ENCODE measurements around the gene FN3K.

FN3K gene

DNA sequence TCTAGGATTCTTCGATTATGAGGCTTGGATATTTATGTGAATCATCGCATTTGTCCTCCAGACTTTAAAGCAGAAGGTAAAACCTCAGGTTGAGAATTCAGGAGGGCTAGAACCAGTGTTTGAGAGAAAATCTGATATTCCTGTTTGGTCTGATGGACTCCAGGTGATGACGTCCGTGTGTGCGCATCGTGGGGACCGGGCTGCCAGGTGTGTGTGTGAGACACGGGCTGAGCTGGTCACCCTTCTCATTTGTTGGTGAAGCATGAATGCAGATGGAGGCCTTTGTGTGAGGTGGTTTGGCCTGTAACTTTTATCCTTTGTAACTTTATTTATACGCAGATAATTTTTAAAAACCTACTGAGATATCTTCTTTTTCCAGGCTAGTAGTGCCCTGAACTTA lies 61.6 kb downstream of the FN3K start:
- DNase-seq, result no peak

DNA sequence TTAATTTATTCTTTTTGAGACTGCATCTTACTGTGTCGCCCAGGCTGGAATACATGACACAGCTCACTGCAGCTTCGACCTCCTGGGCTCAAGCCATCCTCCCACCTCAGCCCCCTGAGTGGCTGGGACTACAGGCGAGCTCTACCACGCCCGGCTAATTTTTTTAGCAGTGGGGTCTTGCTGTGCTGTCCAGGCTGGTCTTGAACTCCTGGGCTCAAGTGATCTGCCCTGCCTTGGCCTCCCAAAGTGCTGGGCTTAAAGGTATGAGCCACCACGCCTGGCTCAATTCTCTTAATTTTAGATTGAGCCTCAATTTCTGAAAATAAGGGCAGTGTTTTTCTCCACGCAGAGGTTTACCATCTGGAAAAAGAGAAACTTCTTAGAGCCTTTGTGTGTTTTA lies 63.3 kb downstream of the FN3K start:
- no peak for DNase-seq

DNA sequence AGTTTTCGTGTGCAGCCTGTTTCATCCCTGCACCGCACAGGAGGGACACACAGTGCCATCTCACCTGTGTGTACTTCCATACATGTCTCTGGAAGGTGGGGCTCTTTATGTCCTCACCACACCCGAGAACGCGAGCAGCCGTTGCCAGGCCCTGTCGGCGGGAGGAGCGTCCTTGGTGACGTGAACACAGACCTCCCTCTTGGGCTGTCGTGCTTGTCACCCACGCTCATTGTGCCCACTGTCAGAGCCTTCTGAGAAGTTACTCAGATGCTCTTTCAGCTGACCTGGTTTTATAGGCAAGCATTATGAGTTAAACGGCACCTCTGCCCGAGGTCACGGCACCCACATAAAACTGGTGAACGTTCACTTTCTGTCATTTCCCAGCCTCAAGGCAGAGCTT lies 64.2 kb downstream of the FN3K start:
- DNase-seq, result no peak

Data from T-helper 9 cell (primary cell).